ENCODE results near the gene PNLDC1.
"Not testable (repeated sequence)": the region's sequence is repeated elsewhere in the genome, so short reads cannot be mapped to it uniquely, and the experiment has no call there.

PNLDC1 gene

GRCh38 chr6:159819932-159820640 is 20.0 kb downstream of the PNLDC1 start:
- peak in 1 of 2 experiments; percentile 17 for DNase-seq (ENCODE audit: low read depth in 2 of 2)

DNA sequence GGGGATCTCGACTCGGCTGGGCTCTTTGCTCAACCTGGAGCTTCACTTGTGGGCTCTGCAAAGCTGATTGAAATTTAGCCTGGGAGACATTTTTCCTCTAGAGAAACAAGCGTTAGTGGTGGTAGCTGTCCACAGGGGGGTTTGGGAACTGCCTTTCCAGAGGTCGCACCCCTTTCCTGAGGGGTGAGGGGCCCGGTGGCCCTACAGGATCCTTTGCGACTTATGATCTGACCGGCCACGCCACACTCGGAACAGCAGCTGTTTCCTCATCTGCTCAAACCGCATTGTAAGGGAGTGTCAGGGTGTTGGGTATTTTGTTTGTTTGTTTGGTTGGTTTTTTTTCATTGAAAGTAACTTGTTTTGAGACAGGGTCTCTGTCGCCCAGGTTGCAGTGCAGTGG is 21.0 kb downstream of the PNLDC1 start:
- no peak for DNase-seq (ENCODE audit: low read depth in 2 of 2)

GRCh38 chr6:159821726-159822125 is 21.6 kb downstream of the PNLDC1 start:
- DNase-seq (ENCODE audit: low read depth in 2 of 2), result no peak

GRCh38 chr6:159823953-159824352 is 23.9 kb downstream of the PNLDC1 start:
- DNase-seq (ENCODE audit: low read depth in 2 of 2), result no peak

DNA sequence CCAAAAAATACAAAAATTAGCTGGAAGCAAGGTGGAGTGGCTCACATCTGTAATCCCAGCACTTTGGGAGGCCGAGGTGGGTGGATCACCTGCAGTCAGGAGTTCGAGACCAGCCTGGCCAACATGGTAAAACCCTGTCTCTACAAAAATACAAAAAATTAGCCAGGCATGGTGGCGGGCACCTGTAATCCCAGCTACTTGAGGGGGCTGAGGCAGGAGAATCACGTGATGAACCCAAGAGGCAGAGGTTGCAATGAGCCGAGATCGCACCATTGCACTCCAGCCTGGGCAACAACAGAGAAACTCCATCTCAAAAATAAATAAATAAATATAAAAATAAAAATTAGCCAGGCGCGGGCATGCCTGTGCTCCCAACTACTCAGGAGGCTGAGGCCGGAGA is 24.6 kb downstream of the PNLDC1 start:
- DNase-seq (ENCODE audit: low read depth in 2 of 2), result not testable (repeated sequence)

- no peak for DNase-seq (ENCODE audit: low read depth in 2 of 2)
Measured at GRCh38 chr6:159826004-159826403, 25.9 kb downstream of the PNLDC1 start.

GRCh38 chr6:159826968-159827647 is 27.0 kb downstream of the PNLDC1 start:
- DNase-seq (ENCODE audit: low read depth in 2 of 2), result no peak

DNA sequence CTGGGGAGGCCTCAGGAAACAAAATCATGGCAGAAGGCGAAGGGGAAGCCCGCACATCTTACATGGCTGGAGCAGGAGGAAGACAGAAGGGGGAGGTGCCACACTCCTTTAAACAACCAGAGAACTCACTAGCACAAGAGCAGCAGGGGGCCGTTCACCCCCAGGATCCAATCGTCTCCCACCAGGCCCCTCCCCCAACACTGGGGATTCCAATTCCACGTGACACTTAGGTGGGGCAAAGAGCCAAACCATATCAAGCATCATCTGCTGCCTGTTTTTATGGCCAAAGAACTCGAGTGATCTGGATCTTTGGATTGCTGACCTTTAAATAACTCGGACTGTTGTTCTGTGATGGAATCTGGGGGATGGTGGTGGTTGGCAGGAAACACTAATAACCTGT is 28.0 kb downstream of the PNLDC1 start:
- DNase-seq (ENCODE audit: low read depth in 2 of 2), result no peak

GRCh38 chr6:159829526-159829925 is 29.4 kb downstream of the PNLDC1 start:
- no peak for DNase-seq (ENCODE audit: low read depth in 2 of 2)

DNA sequence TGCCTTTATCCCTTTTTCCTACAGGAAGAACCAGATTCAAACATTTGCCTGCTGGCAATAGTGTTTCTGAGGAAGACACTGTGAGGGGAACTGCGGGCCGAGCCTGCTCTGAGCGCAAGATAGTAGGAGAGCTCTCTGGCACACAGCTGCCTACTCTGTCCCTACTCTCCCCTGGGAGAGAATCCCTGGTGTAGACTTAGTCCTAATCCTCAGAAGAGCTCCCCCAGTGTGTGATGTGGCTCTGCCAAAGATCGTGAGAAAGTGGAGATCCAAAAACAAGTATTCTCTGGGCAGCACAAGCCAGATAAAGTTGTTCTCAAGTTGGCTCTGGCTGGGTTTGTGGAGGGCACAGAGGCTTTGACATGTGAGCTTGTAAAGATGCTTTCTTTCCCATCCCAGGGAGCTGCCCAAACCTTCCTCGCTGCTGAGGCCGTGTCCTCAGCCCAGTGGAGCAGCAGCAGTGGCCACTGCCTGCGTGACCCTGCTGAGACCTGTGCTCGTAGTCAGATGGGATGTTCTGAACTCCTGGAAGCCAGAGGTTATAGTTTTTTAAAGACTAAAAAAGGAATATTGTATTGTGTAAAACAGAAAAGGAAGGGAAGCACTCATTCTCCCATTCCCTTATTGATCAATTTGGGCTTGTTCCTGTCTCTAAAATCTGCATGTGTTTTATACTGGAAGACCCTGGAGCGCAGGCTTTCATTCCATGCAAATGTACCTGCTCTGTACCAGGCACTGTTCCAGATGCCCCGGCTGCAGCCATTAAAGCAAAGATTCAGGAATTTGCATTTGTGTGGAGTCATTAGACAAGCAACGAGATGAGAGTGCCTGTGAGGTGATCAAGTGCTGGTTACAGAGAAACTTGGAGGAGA is 30.7 kb downstream of the PNLDC1 start:
- DNase-seq (ENCODE audit: low read depth in 2 of 2), result no peak

GRCh38 chr6:159831373-159831679 is 31.2 kb downstream of the PNLDC1 start:
- DNase-seq (ENCODE audit: low read depth in 2 of 2), result no peak

DNA sequence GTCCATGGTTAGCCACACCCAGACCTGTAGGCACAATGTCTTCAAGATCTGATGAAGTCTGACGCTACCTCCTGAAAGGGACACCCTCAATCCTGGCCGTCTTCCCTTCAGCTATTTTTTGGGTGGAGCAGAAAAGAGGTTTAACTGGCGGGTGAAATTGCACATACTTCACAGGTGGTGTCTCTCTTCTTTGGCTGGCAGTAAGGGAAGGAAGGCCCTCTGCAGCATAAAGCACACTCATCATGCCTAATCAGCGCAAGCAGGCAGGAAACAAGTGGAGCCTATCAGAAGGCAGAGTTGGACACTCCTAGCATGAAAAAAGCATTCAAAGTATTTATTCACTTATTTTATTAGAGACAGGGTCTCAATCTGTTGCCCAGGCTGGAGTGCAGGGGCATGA is 32.9 kb downstream of the PNLDC1 start:
- DNase-seq (ENCODE audit: low read depth in 2 of 2), result no peak

GRCh38 chr6:159833556-159833955 is 33.5 kb downstream of the PNLDC1 start:
- DNase-seq (ENCODE audit: low read depth in 2 of 2), result no peak

DNA sequence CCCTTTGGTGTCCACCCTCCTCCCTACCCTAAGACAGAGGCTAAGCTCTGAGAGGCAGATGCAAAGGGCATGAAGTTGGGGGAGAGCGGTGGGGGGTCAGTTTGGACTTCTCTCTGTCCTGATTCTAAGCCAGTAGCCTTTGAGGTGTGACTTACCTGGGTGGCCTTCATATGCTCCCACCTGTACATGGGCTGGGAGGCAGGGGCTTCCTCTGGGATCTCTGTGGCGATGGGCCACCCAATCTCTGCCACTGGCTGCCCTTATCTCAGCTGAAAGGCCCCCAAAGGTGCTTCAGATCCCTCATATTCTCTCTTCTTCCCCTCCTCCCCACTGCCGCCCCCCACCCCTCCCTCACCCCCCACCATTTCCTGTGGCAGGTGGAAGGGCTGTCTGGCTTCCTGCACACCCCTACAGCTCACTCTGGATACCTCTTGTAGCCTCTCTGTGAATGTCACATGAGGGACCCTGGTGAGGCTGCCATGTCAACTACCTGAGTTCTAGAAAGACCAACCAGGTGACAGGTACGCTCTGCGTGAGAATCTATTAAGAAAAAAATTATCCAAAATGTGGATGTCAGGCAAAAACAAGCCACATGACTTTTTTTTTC is 34.0 kb downstream of the PNLDC1 start:
- DNase-seq (ENCODE audit: low read depth in 2 of 2), result no peak

- no peak for DNase-seq (ENCODE audit: low read depth in 2 of 2)
Measured at GRCh38 chr6:159836718-159837490, 36.8 kb downstream of the PNLDC1 start.

DNA sequence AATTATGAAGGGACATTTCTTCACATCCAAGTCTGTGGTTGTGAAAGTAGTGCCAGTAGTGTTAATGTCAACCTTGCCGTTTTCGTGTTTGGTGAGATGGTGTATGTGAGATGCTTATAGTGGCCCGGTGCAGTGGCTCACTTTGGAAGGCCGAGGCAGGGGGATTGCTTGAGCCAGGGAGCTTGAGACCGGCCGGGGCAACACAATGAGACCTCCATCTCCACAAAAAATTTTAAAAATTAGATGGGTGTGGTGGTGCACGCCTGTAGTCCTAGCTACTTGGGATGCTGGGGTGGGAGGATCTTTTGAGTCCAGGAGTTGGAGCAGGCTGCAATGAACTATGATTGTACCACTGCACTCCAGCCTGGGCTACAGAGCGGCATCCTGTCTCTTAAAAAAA is 37.4 kb downstream of the PNLDC1 start:
- DNase-seq (ENCODE audit: low read depth in 2 of 2), result no peak

DNA sequence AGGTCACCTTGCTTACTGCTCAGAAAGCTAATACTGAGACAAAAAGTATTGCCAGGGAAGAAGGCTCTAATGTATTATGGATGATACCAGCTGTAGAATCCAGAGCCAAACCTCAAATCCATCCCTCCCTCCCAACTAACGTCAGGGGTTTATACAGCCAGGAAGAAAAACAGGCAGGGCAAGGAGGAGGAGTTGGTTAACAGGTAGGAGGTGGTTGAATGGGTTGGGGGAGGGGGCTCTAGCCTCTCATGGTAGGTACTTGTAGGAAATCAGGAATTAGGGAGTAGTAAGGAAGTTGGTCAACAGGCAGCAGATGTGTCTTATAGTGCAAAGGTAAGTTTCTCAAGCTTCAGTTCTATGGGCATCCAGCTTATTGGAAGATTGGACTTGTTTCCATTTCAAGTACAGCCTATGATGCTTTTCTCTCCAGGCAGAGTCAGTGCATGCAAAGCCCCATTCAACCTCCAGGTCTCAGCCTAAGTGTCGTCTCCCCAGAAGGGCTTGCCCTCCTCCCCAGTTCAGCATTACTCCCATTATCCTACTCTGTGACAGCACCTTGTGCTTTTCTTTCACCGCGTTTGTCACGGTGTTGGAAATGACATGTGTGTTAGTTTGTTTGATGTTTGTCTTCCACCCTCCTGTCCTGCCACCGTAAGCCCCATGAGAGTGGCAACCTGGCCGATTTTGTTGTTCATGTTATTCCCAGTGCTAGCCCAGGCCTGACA is 38.1 kb downstream of the PNLDC1 start:
- no peak for DNase-seq (ENCODE audit: low read depth in 2 of 2)

GRCh38 chr6:159842035-159842434 is 42.0 kb downstream of the PNLDC1 start:
- DNase-seq (ENCODE audit: low read depth in 2 of 2), result no peak

GRCh38 chr6:159844737-159845645 is 44.9 kb downstream of the PNLDC1 start:
- no peak for DNase-seq (ENCODE audit: low read depth in 2 of 2)

- DNase-seq (ENCODE audit: low read depth in 2 of 2), result not testable (repeated sequence)
Measured at GRCh38 chr6:159848552-159848951, 48.5 kb downstream of the PNLDC1 start.

Data from stimulated activated CD4-positive, alpha-beta T cell treated with anti-CD3 and anti-CD28 coated beads, Interleukin-12 subunit alpha, Interleukin-12 subunit beta, amount 100 ng/mL, for 24 hours (primary cell).